Amniotic epithelial cell (primary cell): ENCODE results near the gene KCNT1.

Experiments used
- DNase-seq: peaks from one replicate; pipeline ENCODE4 v3.0.0-alpha.2; 2010; ENCODE audit warnings: low read depth

The KCNT1 gene

GRCh38 chr9:135727257-135727875, 25.4 kb downstream of the KCNT1 start:
- DNase-seq: no peak

- DNase-seq: no peak
Measured at GRCh38 chr9:135728436-135729110, 26.6 kb downstream of the KCNT1 start.

GRCh38 chr9:135729480-135729879, 27.5 kb downstream of the KCNT1 start:
- DNase-seq: no peak

- no peak for DNase-seq
Measured at GRCh38 chr9:135731454-135731853, 29.5 kb downstream of the KCNT1 start.

GRCh38 chr9:135732569-135733257, 30.7 kb downstream of the KCNT1 start:
- no peak for DNase-seq

GRCh38 chr9:135734616-135735144, 32.7 kb downstream of the KCNT1 start:
- no peak for DNase-seq

- DNase-seq: no peak
Measured at GRCh38 chr9:135736272-135736978, 34.4 kb downstream of the KCNT1 start.

DNA sequence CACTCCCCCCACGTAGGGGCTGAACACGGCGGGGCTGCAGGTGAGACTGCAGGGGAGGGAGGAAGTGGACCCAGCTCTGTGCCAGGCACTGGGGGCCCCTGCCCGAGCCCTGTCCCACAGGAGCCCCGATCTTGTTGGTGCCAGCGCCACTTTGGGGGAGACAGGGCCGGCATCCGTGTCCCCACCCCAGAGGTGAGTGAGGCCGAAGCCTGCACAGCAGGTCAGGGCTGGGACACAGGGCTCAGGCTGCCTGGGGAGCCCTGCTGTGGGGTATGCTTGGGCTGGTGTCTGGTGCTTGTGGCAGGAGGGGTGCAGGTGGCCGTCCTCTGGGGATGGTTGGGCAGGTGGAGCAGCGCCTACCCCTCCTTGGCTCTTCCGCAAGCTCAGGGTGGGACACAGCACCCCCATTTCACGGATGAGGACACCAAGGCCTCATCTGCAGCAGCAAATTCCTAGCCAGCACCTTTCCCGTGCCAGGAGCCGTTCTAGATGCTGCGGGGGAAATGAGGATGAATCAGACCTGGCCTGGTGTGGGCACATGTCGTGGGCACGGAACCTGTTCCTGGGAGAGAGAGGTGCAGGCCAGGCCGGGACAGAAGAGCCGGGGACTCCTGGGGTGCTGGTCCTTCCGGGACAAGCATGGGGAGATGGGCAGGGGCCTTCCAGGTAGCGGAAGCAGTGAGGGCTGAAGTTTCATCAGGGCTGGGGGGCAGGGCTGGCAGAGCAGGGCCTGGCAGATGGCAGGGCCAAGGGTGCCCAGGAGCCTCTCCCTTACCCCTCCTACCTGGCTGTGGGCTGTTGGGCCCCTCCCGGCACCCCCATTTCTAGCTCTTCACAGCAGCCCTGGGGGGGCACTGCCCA, 35.2 kb downstream of the KCNT1 start:
- no peak for DNase-seq

DNA sequence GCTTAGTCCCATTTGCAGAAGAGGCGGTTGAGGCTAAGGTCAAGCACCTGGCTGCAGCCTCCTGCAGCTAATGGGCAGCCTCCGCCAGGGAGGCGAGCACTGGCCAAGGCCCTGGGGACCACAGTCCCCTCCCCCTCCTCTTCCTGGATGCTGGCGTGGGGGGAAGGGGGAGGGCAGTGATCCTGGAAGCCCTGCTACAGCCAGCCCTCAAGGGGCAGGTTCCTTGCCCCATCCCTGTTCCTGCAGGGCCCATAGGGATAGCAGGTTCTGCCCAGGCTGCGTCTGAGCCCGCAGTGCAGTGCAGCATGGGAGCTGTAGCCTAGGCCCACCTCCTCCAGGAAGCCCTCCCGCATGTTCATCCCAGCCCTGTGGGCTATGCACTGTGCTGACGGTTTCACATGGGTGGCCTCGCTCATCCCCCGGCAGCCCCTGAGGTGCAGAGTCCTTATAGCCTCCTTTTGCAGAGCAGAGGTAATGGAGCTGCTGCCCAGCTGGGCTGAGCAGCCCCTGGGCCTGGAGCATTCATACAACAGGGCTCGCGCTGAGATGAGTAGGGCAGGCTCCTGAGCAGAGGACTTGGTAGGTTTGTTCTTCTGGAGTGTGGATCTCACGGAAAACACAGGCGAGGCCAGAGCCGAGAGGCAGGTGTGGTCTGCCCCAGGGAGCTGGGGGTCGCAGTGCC, 36.0 kb downstream of the KCNT1 start:
- DNase-seq: no peak

DNA sequence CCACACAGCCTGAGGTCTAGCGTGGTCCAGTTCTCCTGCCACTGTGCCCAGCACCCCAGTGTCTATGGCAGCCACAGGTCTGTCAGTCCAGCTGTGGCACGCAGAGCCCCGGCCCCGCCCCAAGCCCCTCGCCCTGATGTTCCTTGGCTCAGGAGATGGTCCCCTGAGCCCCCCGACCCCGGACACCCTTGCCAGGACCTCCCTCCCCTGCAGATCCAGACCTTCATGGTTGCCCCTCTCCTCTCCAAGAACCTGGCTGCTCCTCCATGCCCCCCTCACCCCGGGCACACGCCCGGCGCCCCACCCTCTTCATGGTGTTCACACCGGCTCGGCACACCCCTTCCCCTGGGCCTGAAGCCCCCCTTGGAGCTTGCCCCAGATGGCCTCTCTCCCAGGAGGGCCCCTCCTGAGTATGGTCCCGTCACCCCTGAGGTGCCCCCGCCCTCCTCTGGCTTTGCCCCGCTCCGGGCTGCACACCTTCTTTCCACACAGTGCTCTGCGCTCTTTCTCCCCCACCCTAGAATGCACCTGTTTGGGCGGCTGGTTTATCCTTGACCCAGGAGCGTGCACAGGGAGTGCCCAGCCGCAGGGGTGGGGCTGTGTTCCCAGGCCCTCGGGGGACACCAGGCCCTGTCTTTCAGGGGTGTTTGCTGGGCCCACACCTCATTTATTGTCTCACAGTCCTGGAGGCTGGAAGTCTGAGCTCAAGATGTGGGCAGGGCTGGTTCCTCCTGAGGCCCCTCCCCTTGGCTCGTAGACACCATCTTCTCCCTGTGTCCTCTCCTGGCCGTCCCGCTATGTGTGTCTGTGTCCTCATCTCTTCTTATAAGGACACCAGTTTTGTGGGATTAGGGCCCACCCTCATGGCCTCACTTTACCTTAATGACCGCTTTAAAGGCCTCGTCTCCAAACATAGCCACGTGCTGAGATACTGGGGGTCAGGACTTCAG, 37.6 kb downstream of the KCNT1 start:
- no peak for DNase-seq

DNA sequence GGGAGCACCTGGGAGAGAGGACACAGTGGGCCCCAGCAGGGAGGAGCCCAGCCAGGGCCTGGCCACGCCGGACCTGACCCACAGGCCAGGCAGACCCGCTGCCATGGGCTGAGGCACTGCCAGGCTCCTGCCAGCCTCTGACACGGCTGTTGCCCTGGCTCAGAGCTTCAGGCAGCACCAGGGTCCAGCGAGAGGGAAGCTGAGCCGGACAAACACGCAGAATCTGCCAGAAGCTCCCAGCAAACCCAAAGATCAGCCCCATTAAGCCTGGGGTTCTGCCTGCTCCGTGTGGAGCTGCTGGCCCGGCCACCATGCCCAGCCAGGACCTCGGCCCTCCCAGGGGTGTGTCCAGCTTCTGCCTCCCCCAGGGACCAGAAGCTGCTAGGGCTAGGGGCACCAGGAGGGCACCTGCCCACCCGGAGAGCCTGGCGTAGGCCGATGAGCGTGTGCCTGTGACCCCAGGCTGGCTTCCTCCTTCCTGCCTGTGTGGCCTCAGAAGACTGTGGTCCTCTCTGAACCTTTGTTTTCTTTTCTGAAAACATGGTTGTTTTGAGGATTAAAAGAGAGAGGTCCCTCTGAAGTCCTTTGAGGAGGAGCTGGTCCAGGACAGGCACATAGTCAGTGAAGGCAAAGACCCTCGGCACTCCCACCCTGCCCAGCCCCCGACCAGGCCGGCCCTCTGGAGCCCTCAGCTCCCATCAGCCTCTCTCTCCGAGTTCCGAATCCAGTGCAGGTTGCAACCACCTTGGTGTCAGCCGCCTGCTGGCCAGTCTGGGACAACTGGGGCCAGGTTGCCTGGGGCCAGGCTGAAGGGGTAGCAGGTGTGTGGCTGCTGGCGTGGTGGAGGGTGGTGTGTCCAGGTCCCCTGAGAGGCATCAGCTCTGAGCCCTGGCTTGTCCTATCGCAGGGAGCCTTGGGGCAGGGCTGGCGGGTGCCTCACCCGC, 39.6 kb downstream of the KCNT1 start:
- no peak for DNase-seq

- DNase-seq: no peak
Measured at GRCh38 chr9:135743021-135743420, 41.0 kb downstream of the KCNT1 start.

DNA sequence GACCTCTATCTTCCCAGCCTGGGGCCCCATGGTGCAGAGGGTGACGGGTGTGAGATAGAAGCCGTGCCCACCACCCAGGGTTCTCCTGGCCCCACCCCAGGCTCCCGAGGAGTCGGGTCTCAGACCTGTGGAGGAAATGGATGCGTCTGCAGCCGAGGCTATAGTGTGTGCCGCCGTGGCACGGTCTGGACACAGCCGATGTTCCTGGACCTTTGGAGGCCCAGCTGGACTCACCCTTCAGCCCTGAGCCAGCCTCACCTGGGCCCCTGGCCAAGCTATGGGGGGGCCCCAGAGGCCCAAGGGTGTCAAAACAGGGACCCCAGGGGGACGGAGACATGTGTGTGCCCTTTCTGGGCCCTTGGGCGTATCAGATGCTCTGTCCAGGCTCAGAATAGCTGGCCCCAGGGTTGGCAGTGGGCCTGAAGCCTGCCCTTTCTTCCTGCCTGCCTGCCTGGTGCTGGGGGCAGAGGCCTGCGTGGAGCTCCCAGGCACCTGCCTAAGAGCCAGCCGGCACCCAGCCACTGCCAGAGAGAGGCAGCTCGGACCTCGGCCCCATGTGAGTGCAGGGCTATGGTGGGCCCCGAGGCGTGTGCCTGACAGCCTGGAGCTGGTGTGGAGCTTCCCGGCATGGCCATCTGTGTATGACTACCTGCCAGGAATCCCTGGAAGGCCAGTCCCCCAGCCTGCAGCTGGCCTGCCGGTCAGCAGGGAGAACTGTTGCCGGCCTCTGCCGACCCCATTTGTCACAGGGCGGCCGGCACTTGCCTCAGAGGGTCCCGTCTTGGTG, 41.8 kb downstream of the KCNT1 start:
- no peak for DNase-seq

DNA sequence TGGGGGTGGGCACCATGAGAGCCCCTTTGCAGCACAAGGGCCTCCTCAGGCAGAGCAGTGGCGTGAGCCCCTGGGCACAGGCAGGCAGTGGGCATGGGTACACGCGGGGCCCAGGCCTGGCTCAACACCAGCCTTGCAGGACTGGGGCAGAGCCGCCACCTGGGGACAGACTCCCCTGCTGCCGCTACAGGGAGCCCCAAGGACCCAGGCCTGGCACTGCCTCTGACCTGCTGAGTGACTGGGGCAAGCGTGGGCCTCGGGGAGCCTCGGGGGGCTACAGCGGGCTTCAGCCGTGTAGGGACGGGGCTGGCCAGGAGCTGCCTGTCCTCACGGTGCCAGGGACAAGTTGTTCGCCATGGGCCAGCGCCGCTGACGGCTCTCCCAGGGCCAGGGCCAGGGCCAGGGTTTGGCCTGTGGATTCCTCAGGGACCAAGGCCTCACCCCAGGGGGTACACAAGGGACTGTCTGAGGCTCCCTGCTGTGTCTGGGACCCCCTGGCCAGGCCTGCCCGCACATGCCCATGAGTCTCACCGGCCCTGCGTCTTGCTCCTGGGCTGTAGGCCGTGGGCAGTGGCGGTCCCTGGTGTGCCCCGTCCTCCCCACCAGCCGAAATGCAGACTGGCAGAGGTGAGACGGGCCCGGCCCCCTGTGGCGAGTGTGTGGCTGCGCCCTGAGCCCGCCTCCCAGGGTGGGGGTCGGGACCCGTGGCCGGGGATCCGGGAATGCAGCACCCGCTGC, 42.5 kb downstream of the KCNT1 start:
- no peak for DNase-seq

- DNase-seq: no peak
Measured at GRCh38 chr9:135745189-135745588, 43.2 kb downstream of the KCNT1 start.

- DNase-seq: no peak
Measured at GRCh38 chr9:135745686-135746324, 43.8 kb downstream of the KCNT1 start.

- DNase-seq: no peak
Measured at GRCh38 chr9:135746565-135746964, 44.6 kb downstream of the KCNT1 start.
